Measurements from ENCODE around the gene TMEM40.
"Not testable (repeated sequence)": the region's sequence is repeated elsewhere in the genome, so short reads cannot be mapped to it uniquely, and the experiment has no call there.

TMEM40 gene

DNA sequence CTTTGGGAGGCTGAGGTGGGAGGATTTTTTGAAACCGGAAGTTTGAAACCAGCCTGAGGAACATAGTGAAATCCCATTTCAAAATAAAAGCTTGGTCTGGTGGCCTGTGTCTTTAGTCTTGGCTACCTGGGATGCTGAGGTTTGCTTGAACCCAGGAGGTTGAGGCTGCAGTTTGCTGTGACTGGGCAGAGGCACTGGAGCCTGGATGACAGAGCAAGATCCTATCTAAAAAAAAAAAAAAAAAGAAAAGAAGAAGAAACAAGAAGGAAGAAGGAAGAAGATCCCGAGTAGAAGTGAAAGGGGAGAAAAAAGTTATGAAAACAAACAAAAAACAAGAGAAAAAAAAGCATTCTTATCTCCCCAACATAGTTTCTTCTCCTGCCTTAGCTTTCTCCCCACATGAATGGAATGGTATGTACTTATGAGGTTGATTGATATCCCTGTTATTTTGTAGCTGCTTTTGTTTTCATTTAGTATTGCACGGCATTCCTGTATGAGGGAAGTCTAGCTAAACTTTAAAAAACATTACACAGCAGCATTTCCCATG is 42.4 kb downstream of the TMEM40 start:
- DNase-seq: no peak

GRCh38 chr3:12714278-12714677 is 44.8 kb downstream of the TMEM40 start:
- DNase-seq: no peak

DNA sequence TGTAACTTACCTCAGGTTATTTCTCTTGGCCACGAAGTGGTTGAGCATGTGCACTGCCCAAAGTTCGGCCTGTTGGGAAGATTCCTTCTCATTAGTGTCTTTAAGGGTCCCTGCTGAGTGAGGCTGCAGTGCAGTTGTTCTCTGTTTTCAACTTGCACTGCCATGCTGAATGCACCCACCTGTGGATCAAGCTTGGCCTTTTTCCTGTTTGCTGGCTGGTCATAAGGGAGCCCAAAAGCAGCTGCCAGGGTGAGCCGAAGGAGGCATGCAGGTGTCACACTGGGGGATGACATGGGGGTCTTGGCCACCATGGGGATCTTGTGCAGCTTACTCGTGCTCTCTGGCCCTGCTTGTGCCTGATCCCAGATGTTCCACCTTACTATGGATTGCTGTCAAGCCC is 49.0 kb downstream of the TMEM40 start:
- DNase-seq: no peak

- no peak for DNase-seq
Measured at GRCh38 chr3:12709334-12709733, 49.7 kb downstream of the TMEM40 start.

DNA sequence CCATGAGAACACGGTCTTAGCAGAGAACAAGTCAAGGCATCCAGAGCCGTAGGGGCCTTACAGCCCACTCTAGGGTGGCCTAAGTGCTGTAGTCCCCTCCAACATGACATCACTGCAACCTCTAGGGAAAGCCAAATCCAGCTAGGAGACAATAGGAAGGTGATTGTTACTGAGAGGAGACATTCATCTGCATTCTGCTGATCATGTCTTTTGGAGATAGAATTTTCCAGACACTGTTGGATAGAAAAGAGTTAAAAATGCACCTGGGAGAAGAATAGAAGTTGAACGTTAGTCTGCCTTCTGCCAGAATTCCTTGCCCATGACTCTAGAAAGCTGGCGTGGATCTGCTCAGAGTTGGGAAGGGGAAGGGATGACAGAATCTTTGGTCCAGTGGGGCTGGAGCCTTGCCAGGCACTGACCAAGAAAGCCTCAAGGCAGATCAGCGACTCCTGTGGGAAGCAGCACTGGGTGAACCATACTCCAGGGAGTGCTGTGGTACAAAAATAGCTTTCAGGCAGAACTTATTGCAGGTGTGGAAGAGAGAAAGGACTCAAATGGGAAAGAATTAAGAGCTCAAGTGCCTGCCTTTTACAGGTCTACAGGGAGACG is 50.4 kb downstream of the TMEM40 start:
- no peak for DNase-seq

GRCh38 chr3:12707449-12707848 is 51.6 kb downstream of the TMEM40 start:
- no peak for DNase-seq

- peak in 4 of 5 experiments; percentile 15 to 71 (median 26) for DNase-seq
Measured at GRCh38 chr3:12706504-12707253, 52.4 kb downstream of the TMEM40 start.

DNA sequence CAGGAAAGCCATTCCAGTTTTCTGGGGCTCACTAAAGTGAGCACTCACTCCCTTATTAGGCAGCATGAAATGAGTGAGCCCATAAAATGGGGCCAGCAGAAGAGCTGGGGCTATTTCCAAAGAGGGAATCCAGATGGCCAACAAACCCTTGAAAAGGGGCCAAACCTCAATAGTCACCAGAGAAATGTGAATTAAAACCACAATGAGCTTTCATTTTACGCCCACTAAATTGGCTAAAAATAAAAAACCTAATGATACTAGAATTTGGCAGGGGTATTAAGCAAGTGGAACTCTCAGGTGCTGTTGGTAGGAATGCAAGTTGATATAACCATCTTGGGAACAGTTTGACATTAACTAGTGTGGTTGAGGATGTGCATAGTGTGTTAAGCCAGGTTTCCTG is 53.1 kb downstream of the TMEM40 start:
- no peak for DNase-seq

GRCh38 chr3:12705374-12705926 is 53.6 kb downstream of the TMEM40 start:
- no peak for DNase-seq

DNA sequence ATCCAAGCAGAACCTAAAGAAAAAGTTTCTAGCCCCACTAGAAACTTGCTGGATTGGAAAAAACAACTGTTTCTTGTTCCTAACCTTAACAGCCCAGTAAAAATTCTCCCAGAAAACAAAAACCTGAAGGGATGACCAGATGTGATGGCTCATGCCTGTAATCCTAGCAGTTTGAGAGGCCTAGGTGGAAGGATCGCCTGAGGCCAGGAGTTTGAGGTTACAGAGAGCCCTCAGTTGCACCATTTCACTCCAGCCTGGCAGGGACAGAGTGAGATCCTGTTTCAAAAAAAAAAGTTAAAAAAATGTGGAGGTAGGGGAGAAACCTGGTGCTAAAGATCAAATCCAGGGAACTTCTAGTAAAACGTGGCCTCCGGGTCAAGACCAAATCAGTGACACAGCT is 56.6 kb downstream of the TMEM40 start:
- DNase-seq: no peak

DNA sequence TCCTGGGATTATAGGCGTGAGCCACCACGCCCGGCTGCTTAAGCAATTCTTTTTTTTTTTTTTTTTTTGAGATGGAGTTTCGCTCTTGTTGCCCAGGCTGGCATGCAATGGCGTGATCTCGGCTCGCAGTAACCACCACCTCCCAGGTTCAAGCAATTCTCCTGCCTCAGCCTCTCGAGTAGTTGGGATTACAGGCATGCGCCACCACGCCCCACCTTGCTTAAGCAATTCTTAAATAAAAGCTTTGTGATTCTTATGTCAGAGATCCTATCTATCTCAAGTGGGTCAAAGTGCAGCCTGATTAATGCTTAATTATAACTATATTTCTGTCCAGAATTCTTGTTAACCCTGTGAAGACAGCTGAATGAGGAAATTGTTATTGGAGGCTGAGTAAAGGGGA is 57.5 kb downstream of the TMEM40 start:
- not testable (repeated sequence) for DNase-seq

- no peak for DNase-seq
Measured at GRCh38 chr3:12700800-12701199, 58.3 kb downstream of the TMEM40 start.

DNA sequence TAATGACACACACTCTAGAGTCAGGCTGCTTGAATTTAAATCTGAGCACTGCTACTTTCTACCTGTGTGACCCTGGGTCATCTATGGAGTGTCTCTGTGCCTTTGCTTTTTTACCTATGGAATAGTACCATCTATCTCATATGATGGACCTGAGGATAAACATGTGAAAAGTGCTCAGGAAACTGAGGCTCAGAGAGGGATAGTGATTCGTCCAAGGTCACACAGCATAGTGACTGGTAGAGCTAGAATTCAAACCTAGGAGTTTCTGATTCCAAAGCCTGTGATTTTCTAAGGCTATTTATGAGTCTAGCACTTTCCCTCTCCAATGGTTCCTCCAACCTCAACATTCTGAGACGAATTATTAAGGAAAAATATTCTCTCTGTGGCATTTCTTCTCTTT is 63.1 kb downstream of the TMEM40 start:
- DNase-seq: no peak

GRCh38 chr3:12695112-12695511 is 63.9 kb downstream of the TMEM40 start:
- no peak for DNase-seq

DNA sequence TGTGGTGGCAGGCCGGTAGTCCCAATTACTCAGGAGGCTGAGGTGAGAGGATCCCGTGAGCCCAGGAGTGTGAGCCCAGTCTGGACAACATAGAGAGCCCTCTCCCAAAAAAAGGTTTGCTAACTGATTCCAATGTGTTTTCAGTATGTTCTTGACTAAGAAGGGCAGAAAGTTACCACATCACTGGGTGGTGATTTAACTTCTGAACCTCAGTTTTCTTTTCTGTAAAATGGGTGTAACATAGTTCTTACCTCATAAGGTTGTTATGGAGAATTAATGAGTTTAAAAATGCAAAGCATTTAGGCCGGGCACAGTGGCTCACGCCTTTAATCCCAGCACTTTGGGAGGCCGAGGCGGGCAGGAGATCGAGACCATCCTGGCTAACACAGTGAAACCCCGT is 66.6 kb downstream of the TMEM40 start:
- DNase-seq: no peak

GRCh38 chr3:12689997-12690711 is 68.9 kb downstream of the TMEM40 start:
- DNase-seq: no peak

- DNase-seq: no peak
Measured at GRCh38 chr3:12687948-12688347, 71.1 kb downstream of the TMEM40 start.

GRCh38 chr3:12686096-12686495 is 73.0 kb downstream of the TMEM40 start:
- no peak for DNase-seq

Measured in T-helper 2 cell (primary cell).